ENCODE data around the gene C20orf202.

C20orf202 gene

GRCh38 chr20:1205802-1206201, 2.5 kb downstream of the C20orf202 start:
- DNase-seq (ENCODE audit: low read depth): no peak
- no peak for TF ChIP-seq CTCF (conservative IDR thresholded peaks at IDR 0.05; ENCODE audit: low read depth, low read length)
- no peak overlapping the region for H3K4me3 ChIP-seq (ENCODE audit: low read length)

GRCh38 chr20:1206366-1207148, 3.3 kb downstream of the C20orf202 start:
- H3K4me3 ChIP-seq (ENCODE audit: low read length): no peak overlapping the region
- no peak for TF ChIP-seq CTCF (conservative IDR thresholded peaks at IDR 0.05; ENCODE audit: low read depth, low read length)
- DNase-seq (ENCODE audit: low read depth): no peak

- H3K4me3 ChIP-seq (ENCODE audit: low read length): no peak overlapping the region
- DNase-seq (ENCODE audit: low read depth): no peak
- TF ChIP-seq CTCF (conservative IDR thresholded peaks at IDR 0.05; ENCODE audit: low read depth, low read length): no peak
Observed at GRCh38 chr20:1207293-1207878, 4.1 kb downstream of the C20orf202 start.

GRCh38 chr20:1209447-1210387, 6.5 kb downstream of the C20orf202 start:
- peak; percentile 41 for TF ChIP-seq CTCF (conservative IDR thresholded peaks at IDR 0.05; ENCODE audit: low read depth, low read length)
- DNase-seq (ENCODE audit: low read depth): no peak
- H3K4me3 ChIP-seq (ENCODE audit: low read length): no peak overlapping the region

- DNase-seq (ENCODE audit: low read depth): no peak
Observed at GRCh38 chr20:1210501-1210900, 7.2 kb downstream of the C20orf202 start.

GRCh38 chr20:1212023-1212422, 8.8 kb downstream of the C20orf202 start:
- H3K4me3 ChIP-seq (ENCODE audit: low read length): no peak overlapping the region
- DNase-seq (ENCODE audit: low read depth): no peak
- TF ChIP-seq CTCF (conservative IDR thresholded peaks at IDR 0.05; ENCODE audit: low read depth, low read length): no peak

More at GRCh38 chr20:1210501-1210900, 7.2 kb downstream of the C20orf202 start:
- H3K4me3 ChIP-seq (ENCODE audit: low read length): no peak overlapping the region
- TF ChIP-seq CTCF (conservative IDR thresholded peaks at IDR 0.05; ENCODE audit: low read depth, low read length): no peak

Data from retinal pigment epithelial cell (primary cell).